Omental fat pad (tissue), 4 donors: ENCODE data around the gene PERM1. TPM values are rescaled to one million over a fixed set of nuclear protein-coding genes. Genes with fewer than 3 reads are reported as not detected.
"Not testable (repeated sequence)": the region's sequence is repeated elsewhere in the genome, so short reads cannot be mapped to it uniquely, and the experiment has no call there.

Experiments
- ATAC-seq: fragments of 150-250 bp; one replicate; pipeline ENCODE4 v1.9.1; 2016; ENCODE audit warnings: mild to moderate bottlenecking, moderate library complexity; ENCODE audit not compliant: low FRiP score
- DNase-seq: peaks from one replicate; pipeline ENCODE4 v3.0.0-alpha.2; 2019; ENCODE audit warnings: low spot score
- CTCF ChIP-seq, 3 donors: fragments of 450-650 bp; IDR thresholded peaks; one replicate each; pipeline ENCODE4 v1.5.1; 2016 to 2017; ENCODE audit warnings: antibody characterized with exemption in 3 of 3, mild to moderate bottlenecking in 3 of 3, moderate library complexity in 2 of 3
- total RNA-seq, 4 donors: library from RNA; depleted of rRNA; stranded (reverse); fragments of >200 nt; gene quantifications; one replicate each; pipeline ENCODE4 v1.1.0, GENCODE V29; 2016

Gene PERM1
- total RNA-seq, 4 donors from 2014 or later, result 0.36 to 1.4 TPM; not detected in 2

GRCh38 chr1:992362-992761 is 10.5 kb upstream of the PERM1 start:
- ATAC-seq (no peak), DNase-seq (no peak)
- TF ChIP-seq CTCF (IDR thresholded peaks at IDR 0.05), result no peak

DNA sequence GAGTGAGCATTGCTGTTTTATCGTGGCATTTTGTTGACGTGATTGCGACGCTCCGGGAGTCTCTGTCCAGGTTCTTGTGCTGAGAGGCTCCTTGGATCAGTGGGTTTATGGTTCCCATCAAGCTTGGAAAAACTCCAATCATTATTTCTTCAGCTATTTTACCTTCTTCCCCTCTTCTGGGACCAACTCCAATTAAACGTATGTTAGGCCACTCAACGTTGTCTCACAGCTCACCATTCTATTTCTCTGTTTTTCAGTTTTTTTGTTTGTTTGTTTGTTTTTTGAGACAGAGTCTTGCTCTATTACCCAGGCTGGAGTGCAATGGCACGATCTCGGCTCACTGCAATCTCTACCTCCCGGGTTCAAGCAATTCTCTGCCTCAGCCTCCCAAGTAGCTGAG is 10.0 kb upstream of the PERM1 start:
- no peak for ATAC-seq
- no peak for DNase-seq
- TF ChIP-seq CTCF (IDR thresholded peaks at IDR 0.05), result no peak

DNA sequence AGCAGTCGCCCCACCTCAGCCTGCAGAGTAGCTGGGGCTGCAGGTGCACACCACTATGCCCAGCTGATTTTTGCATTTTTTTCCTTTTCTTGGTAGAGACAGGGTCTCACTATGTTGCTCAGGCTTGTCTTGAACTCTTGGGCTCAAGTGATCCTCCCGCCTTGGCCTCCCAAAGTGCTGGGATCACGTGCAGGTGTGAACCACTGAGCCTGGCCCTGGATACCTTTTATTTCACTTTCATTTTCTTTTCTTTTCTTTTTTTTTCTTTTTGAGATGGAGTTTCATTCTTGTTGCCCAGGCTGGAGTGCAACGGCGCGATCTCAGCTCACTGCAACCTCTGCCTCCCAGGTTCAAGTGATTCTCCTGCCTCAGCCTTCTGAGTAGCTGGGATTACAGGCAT is 9.4 kb upstream of the PERM1 start:
- not testable (repeated sequence) for DNase-seq, ATAC-seq

GRCh38 chr1:988061-988460 is 6.2 kb upstream of the PERM1 start:
- DNase-seq, ATAC-seq: not testable (repeated sequence)

- no peak for ATAC-seq
- DNase-seq, result no peak
- no peak for TF ChIP-seq CTCF (IDR thresholded peaks at IDR 0.05)
Measured at GRCh38 chr1:985126-985525, 3.2 kb upstream of the PERM1 start.

DNA sequence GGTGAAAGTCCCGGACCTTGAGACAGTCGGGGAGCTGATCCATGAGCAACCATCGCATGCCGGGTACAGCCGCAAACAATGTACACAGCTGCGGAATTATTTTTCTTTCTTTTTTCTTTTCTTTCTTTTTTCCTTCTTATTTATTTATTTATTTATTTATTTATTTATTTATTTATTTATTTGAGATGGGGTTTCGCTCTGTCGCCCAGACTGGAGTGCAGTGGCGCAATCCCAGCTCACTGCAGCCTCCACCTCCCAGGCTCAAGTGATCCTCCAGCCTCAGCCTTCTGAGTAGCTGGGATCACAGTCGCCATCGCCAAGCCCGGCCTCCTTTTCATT is 2.6 kb upstream of the PERM1 start:
- TF ChIP-seq CTCF (IDR thresholded peaks at IDR 0.05), result no peak
- ATAC-seq (no peak), DNase-seq (no peak)

- ATAC-seq, result no peak
- DNase-seq, result no peak
- TF ChIP-seq CTCF (IDR thresholded peaks at IDR 0.05), result peak in 1 of 3 donors; percentile 14
Measured at GRCh38 chr1:983798-984475, 2.0 kb upstream of the PERM1 start.

GRCh38 chr1:982765-983436 is 1.0 kb upstream of the PERM1 start:
- ATAC-seq (no peak), DNase-seq (no peak)
- no peak for TF ChIP-seq CTCF (IDR thresholded peaks at IDR 0.05)
